DOHH2 (cell line): Measurements from ENCODE around the gene COL26A1.
"Not testable (repeated sequence)": the region's sequence is repeated elsewhere in the genome, so short reads cannot be mapped to it uniquely, and the experiment has no call there.

ENCODE experiments used
- H3F3A ChIP-seq: fragments of 200-600 bp; sonication (generic), shearing (Covaris generic); 2 replicates; pipeline ENCODE4 v1.6.0; 2016; ENCODE audit warnings: antibody characterized with exemption, mild to moderate bottlenecking; ENCODE audit not compliant: control insufficient read depth, insufficient read depth
- H3K27ac ChIP-seq: fragments of 200-600 bp; sonication (generic); 2 replicates; pipeline ENCODE4 v1.5.1; 2014; ENCODE audit warnings: low read depth, mild to moderate bottlenecking, low read length, moderate library complexity
- H3K27me3 ChIP-seq: fragments of 200-600 bp; sonication (generic); 2 replicates; pipeline ENCODE4 v1.6.1; 2014; ENCODE audit warnings: mild to moderate bottlenecking, low read length, mixed read lengths; ENCODE audit not compliant: control insufficient read depth
- H3K36me3 ChIP-seq: fragments of 200-600 bp; sonication (generic); 2 replicates; pipeline ENCODE4 v1.6.1; 2014; ENCODE audit warnings: mild to moderate bottlenecking, low read length, moderate library complexity, mixed read lengths; ENCODE audit not compliant: control insufficient read depth
- H3K4me1 ChIP-seq: fragments of 200-600 bp; sonication (generic); 2 replicates; pipeline ENCODE4 v1.6.1; 2014; ENCODE audit warnings: mild to moderate bottlenecking, low read length, mixed read lengths; ENCODE audit not compliant: control insufficient read depth
- H3K4me2 ChIP-seq: fragments of 200-600 bp; sonication (generic); 2 replicates; pipeline ENCODE4 v1.6.0; 2014; ENCODE audit warnings: mild to moderate bottlenecking, low read length, moderate library complexity
- H3K4me3 ChIP-seq: fragments of 200-600 bp; sonication (generic); 2 replicates; pipeline ENCODE4 v1.5.1; 2014; ENCODE audit warnings: mild to moderate bottlenecking, low read length, mixed read lengths
- H3K79me2 ChIP-seq: fragments of 200-600 bp; sonication (generic); 2 replicates; pipeline ENCODE4 v1.6.1; 2014; ENCODE audit warnings: mild to moderate bottlenecking, low read length, mixed read lengths; ENCODE audit not compliant: control insufficient read depth
- H3K9me2 ChIP-seq: fragments of 200-600 bp; sonication (generic); replicated peaks from 2 replicates; pipeline ENCODE4 v1.6.1; 2014; ENCODE audit warnings: mild to moderate bottlenecking, low read length, mixed read lengths; ENCODE audit not compliant: control insufficient read depth
- H3K9me3 ChIP-seq: fragments of 200-600 bp; sonication (generic); 2 replicates; pipeline ENCODE4 v1.6.1; 2014; ENCODE audit warnings: antibody characterized with exemption, low read length, mixed read lengths; ENCODE audit not compliant: control insufficient read depth, insufficient read depth
- H4K20me1 ChIP-seq: fragments of 200-600 bp; sonication (generic); 2 replicates; pipeline ENCODE4 v1.6.0; 2014; ENCODE audit warnings: low read depth, mild to moderate bottlenecking, antibody characterized with exemption, low read length, moderate library complexity; ENCODE audit not compliant: control insufficient read depth, insufficient read depth
- CTCF ChIP-seq: fragments of 200-600 bp; sonication (generic); IDR thresholded peaks from one replicate; pipeline ENCODE4 v1.5.1; 2014; ENCODE audit warnings: antibody characterized with exemption, mild to moderate bottlenecking, low read depth, low read length; ENCODE audit not compliant: poor library complexity, severe bottlenecking
- EZH2phosphoT487 ChIP-seq: fragments of 200-600 bp; sonication (generic); IDR thresholded peaks from 2 replicates; pipeline ENCODE4 v1.6.1; 2017; ENCODE audit warnings: borderline replicate concordance, mild to moderate bottlenecking, antibody characterized with exemption, low read length, moderate library complexity, mixed read lengths

Gene COL26A1

GRCh38 chr7:101432316-101432715 lies 69.6 kb downstream of the COL26A1 start:
- Histone ChIP-seq H4K20me1 (no peaks in the 10 kb centered on the region), H3K27ac (no peak overlapping the region), H3F3A (no peaks in the 10 kb centered on the region), H3K9me2 (no peaks in the 10 kb centered on the region), H3K9me3 (no peaks in the 10 kb centered on the region), H3K4me1 (0 out of 2 replicates have a peak, but pooled peaks cover 3% of the 10 kb centered on the region), H3K4me2 (no peak overlapping the region), H3K36me3 (no peaks in the 10 kb centered on the region), H3K79me2 (no peaks in the 10 kb centered on the region), H3K27me3 (peaks cover 3% of the 10 kb centered on the region; the same call in 1 of the 2 replicates), H3K4me3 (no peak overlapping the region)
- TF ChIP-seq CTCF (no peak), EZH2phosphoT487 (no peak)

DNA sequence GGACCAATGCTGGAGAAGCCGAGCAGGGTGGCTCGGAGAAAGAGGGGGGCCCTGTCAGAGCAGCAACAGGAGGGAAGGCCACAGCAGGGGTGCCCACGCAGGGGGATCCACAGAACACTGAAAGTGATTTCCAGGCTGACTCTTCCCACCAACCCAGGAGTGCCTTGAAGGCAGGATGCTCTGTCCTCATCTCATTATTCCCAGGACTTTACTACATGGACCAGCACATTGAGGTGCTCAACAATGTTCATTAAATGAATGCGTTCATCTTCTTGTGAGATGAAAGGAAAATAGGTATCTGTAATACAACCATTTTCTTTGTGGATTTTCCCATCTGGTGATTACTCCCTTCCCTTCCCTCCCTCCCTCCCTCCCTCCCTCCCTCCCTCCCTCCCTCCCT lies 71.0 kb downstream of the COL26A1 start:
- Histone ChIP-seq H3K79me2 (no peaks in the 10 kb centered on the region), H3K27me3 (peaks cover 3% of the 10 kb centered on the region; the same call in 1 of the 2 replicates), H3K4me2 (no peak overlapping the region), H3K36me3 (no peaks in the 10 kb centered on the region), H3K9me3 (no peaks in the 10 kb centered on the region), H4K20me1 (no peaks in the 10 kb centered on the region), H3F3A (no peaks in the 10 kb centered on the region), H3K4me1 (0 out of 2 replicates have a peak, but pooled peaks cover 3% of the 10 kb centered on the region), H3K9me2 (no peaks in the 10 kb centered on the region), H3K27ac (no peak overlapping the region), H3K4me3 (no peak overlapping the region)
- TF ChIP-seq CTCF (no peak), EZH2phosphoT487 (no peak)

DNA sequence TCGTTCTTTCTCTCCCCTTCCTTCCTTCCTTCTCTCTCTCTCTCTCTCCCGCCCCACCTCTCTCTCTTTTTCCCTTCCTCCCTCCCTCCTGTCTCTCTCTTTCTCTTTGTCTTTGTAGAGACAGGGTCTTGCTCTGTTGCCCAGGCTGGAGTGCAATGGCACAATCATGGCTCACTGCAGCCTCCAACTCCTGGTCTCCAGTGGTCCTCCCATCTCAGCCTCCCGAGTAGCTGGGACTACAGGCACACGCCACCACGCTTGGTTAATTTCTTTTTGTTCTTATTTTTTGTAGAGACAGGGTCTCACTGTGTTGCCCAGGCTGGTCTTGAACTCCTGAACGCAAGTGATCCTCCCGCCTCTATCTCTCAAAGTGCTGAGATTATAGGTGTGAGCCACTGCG lies 71.5 kb downstream of the COL26A1 start:
- H3K27ac ChIP-seq, H3F3A ChIP-seq, H3K27me3 ChIP-seq, H4K20me1 ChIP-seq, H3K9me2 ChIP-seq, H3K9me3 ChIP-seq, H3K4me2 ChIP-seq, H3K4me1 ChIP-seq, H3K79me2 ChIP-seq, H3K4me3 ChIP-seq, H3K36me3 ChIP-seq: not testable (repeated sequence)

- Histone ChIP-seq H3K4me3 (no peak overlapping the region), H4K20me1 (no peaks in the 10 kb centered on the region), H3F3A (no peaks in the 10 kb centered on the region), H3K9me2 (no peaks in the 10 kb centered on the region), H3K9me3 (no peaks in the 10 kb centered on the region), H3K4me1 (no peaks in the 10 kb centered on the region), H3K79me2 (no peaks in the 10 kb centered on the region), H3K4me2 (no peak overlapping the region), H3K36me3 (no peaks in the 10 kb centered on the region), H3K27me3 (peaks cover 3% of the 10 kb centered on the region; the same call in 1 of the 2 replicates), H3K27ac (no peak overlapping the region)
- TF ChIP-seq CTCF, result no peak
- TF ChIP-seq EZH2phosphoT487, result no peak
Measured at GRCh38 chr7:101435461-101436220, 73.0 kb downstream of the COL26A1 start.
